ENCODE measurements around the gene SCRN2.

SCRN2 gene

GRCh38 chr17:47871048-47871447, 30.0 kb upstream of the SCRN2 start:
- no peak for DNase-seq

- DNase-seq: no peak
These were observed 29.0 kb upstream of the SCRN2 start for GRCh38 chr17:47870056-47870455.

- DNase-seq: no peak
These were observed 28.0 kb upstream of the SCRN2 start for GRCh38 chr17:47869114-47869513.

- DNase-seq: no peak
These were observed 26.9 kb upstream of the SCRN2 start for GRCh38 chr17:47867813-47868533.

GRCh38 chr17:47866941-47867340, 25.9 kb upstream of the SCRN2 start:
- no peak for DNase-seq

GRCh38 chr17:47864791-47865216, 23.7 kb upstream of the SCRN2 start:
- DNase-seq: peak; percentile 23

- no peak for DNase-seq
These were observed 21.8 kb upstream of the SCRN2 start for GRCh38 chr17:47862621-47863440.

- no peak for DNase-seq
These were observed 19.3 kb upstream of the SCRN2 start for GRCh38 chr17:47860386-47860785.

- DNase-seq: no peak
These were observed 16.7 kb upstream of the SCRN2 start for GRCh38 chr17:47857551-47858455.

GRCh38 chr17:47856830-47857229, 15.8 kb upstream of the SCRN2 start:
- no peak for DNase-seq

- no peak for DNase-seq
These were observed 14.7 kb upstream of the SCRN2 start for GRCh38 chr17:47855737-47856136.

GRCh38 chr17:47853616-47854015, 12.5 kb upstream of the SCRN2 start:
- DNase-seq: no peak

- no peak for DNase-seq
These were observed 11.3 kb upstream of the SCRN2 start for GRCh38 chr17:47852113-47852949.

- no peak for DNase-seq
These were observed 10.7 kb upstream of the SCRN2 start for GRCh38 chr17:47851764-47852112.

- DNase-seq: peak; percentile 78
These were observed 9.9 kb upstream of the SCRN2 start, which contains the start of gene SP6 for GRCh38 chr17:47850692-47851573. Gene SP6 (minus strand): TSS chr17:47851163. CDS start chr17:47848429, 2,734 bp downstream.

- no peak for DNase-seq
These were observed 9.3 kb upstream of the SCRN2 start for GRCh38 chr17:47850373-47850691.

- no peak for DNase-seq
These were observed 7.1 kb upstream of the SCRN2 start for GRCh38 chr17:47848198-47848513.

GRCh38 chr17:47847341-47848197, 6.5 kb upstream of the SCRN2 start:
- DNase-seq: no peak

- no peak for DNase-seq
These were observed 5.8 kb upstream of the SCRN2 start for GRCh38 chr17:47846716-47847340.

GRCh38 chr17:47845716-47846075, 4.6 kb upstream of the SCRN2 start:
- no peak for DNase-seq
